Thyroid gland (tissue), 4 donors: Measurements from ENCODE around the gene PREX1.

Source experiments
- POLR2A ChIP-seq, 2 donors: fragments of 450-650 bp; IDR thresholded peaks; one replicate each; pipeline ENCODE4 v1.6.1; 2017; ENCODE audit warnings: antibody characterized with exemption in 2 of 2, mild to moderate bottlenecking in 2 of 2, moderate library complexity in 1 of 2
- TF ChIP-seq, protein P1 (sequence below), 6 experiments: fragments of 200-600 bp in 3 of 6; fragments of 450-650 bp in 3 of 6; sonication (generic) in 3 of 6; IDR thresholded peaks; one replicate each; pipeline ENCODE4 v1.5.1; 2016 to 2019; ENCODE audit warnings: antibody characterized with exemption in 6 of 6, mild to moderate bottlenecking in 2 of 6, inconsistent platforms in 1 of 6, moderate library complexity in 1 of 6

DNA sequence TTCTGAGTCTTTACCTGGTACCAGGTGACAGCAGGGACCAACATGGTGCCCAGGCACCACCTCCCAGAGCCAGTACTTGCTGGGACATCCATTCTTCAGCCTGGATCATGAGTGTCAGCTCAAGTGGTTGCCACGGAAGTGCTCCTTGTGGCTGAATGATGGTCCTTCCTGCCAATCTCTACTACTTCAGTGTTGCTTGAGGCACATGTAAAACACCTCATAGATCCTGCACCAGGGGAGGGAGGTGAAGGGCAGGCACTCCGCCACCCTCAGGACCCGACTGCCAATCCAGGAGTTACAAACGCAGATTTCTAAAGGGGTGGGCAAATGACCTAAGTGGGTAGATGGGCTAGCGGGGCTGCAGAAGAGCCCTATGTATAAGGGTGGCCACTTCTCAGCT is 226.0 kb downstream of the PREX1 start:
- TF ChIP-seq, protein P1, sequence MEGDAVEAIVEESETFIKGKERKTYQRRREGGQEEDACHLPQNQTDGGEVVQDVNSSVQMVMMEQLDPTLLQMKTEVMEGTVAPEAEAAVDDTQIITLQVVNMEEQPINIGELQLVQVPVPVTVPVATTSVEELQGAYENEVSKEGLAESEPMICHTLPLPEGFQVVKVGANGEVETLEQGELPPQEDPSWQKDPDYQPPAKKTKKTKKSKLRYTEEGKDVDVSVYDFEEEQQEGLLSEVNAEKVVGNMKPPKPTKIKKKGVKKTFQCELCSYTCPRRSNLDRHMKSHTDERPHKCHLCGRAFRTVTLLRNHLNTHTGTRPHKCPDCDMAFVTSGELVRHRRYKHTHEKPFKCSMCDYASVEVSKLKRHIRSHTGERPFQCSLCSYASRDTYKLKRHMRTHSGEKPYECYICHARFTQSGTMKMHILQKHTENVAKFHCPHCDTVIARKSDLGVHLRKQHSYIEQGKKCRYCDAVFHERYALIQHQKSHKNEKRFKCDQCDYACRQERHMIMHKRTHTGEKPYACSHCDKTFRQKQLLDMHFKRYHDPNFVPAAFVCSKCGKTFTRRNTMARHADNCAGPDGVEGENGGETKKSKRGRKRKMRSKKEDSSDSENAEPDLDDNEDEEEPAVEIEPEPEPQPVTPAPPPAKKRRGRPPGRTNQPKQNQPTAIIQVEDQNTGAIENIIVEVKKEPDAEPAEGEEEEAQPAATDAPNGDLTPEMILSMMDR (IDR thresholded peaks at IDR 0.05): no peak
- no peak for TF ChIP-seq POLR2A (IDR thresholded peaks at IDR 0.05)
